ENCODE results near the gene MADD. TPM values are rescaled to one million over a fixed set of nuclear protein-coding genes. Genes with fewer than 3 reads are reported as not detected.

MADD gene
- total RNA-seq, 3 donors from 2014 or later (not counting 1 experiment from before 2014, with no cell fraction given) = 333 to 383 (median 335) TPM

- Mint-ChIP-seq H3K27me3 (ENCODE audit: low read depth in 2 of 2) (no peaks in the 10 kb centered on the region), H3K4me3 (no peak overlapping the region), H3K4me1 (peaks cover 6 to 12% of the 10 kb centered on the region in 2 donors), H3K27ac (peak overlapping the region; percentile 56 to 59), H3K9me3 (no peaks in the 10 kb centered on the region), H3K36me3 (no peaks in the 10 kb centered on the region)
- Histone ChIP-seq H3K27ac (ENCODE audit: low read length) (no peak overlapping the region), H3K27me3 (ENCODE audit: control insufficient read depth, insufficient read depth, low read length) (no peaks in the 10 kb centered on the region), H3K9me3 (ENCODE audit: control insufficient read depth, insufficient read depth, low read length) (no peaks in the 10 kb centered on the region), H3K4me1 (ENCODE audit: control insufficient read depth, insufficient read depth, low read length) (no peaks in the 10 kb centered on the region), H3K4me3 (ENCODE audit: low read length) (no peak overlapping the region), H3K36me3 (ENCODE audit: control insufficient read depth, insufficient read depth, low read length) (peaks cover 17% of the 10 kb centered on the region)
- TF ChIP-seq CTCF (IDR thresholded peaks at IDR 0.05) = no peak
- ATAC-seq (peak; percentile 73 to 87 (median 77)), DNase-seq (no peak)
- intact Hi-C loops (cut with micrococcal nuclease) = no loop called here
- 82% methylated on average over 7 of the region's 7 CpGs for WGBS (ENCODE audit: insufficient coverage)
Observed at GRCh38 chr11:47225552-47226400, 44.2 kb upstream of the MADD start.

- Histone ChIP-seq H3K4me1 (ENCODE audit: control insufficient read depth, insufficient read depth, low read length) (peaks cover 2% of the 10 kb centered on the region), H3K27me3 (ENCODE audit: control insufficient read depth, insufficient read depth, low read length) (no peaks in the 10 kb centered on the region), H3K36me3 (ENCODE audit: control insufficient read depth, insufficient read depth, low read length) (peaks cover 8% of the 10 kb centered on the region), H3K27ac (ENCODE audit: low read length) (no peak overlapping the region), H3K4me3 (ENCODE audit: low read length) (no peak overlapping the region), H3K9me3 (ENCODE audit: control insufficient read depth, insufficient read depth, low read length) (no peaks in the 10 kb centered on the region)
- H3K27me3 Mint-ChIP-seq (ENCODE audit: low read depth in 2 of 2) = no peaks in the 10 kb centered on the region
- no peak for TF ChIP-seq CTCF (IDR thresholded peaks at IDR 0.05)
- 92% methylated on average over 8 of the region's 8 CpGs for WGBS (ENCODE audit: insufficient coverage)
- no peak overlapping the region for H3K4me3 Mint-ChIP-seq
- intact Hi-C loops (cut with micrococcal nuclease) = no loop called here
- no peak overlapping the region for H3K27ac Mint-ChIP-seq
- no peaks in the 10 kb centered on the region for H3K36me3 Mint-ChIP-seq
- H3K9me3 Mint-ChIP-seq = no peaks in the 10 kb centered on the region
- ATAC-seq (no peak), DNase-seq (no peak)
- H3K4me1 Mint-ChIP-seq = peaks cover 6 to 12% of the 10 kb centered on the region in 2 donors
Observed at GRCh38 chr11:47229161-47229560, 40.8 kb upstream of the MADD start.

DNA sequence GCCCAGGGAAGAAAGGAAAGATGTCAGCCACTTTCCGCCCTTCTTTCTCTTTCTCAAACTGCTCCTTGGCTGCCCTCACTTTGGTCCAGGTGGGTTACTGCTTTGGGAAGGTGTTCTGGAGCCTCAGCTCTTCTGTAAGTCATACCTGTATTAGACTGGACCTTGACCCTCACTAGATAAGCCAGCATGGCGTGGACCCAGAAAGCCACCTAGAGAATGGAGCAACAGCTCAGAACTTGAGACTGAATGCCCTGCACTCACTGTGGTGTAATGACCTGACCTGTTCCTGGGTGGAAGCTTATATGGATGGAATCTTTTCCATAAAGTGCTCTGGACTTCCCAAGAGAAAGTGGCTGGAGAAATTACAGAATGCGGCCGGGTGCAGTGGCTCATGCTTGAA lies 36.9 kb upstream of the MADD start:
- DNase-seq (peak in 1 of 2 donors; percentile 2), ATAC-seq (no peak)
- Mint-ChIP-seq H3K27ac (no peak overlapping the region), H3K4me3 (no peak overlapping the region), H3K4me1 (peaks cover 0 to 4% of the 10 kb centered on the region in 2 donors), H3K27me3 (ENCODE audit: low read depth in 2 of 2) (no peaks in the 10 kb centered on the region), H3K36me3 (no peaks in the 10 kb centered on the region), H3K9me3 (no peaks in the 10 kb centered on the region)
- intact Hi-C loops (cut with micrococcal nuclease) = no loop called here
- TF ChIP-seq CTCF (IDR thresholded peaks at IDR 0.05) = no peak
- WGBS (ENCODE audit: insufficient coverage) = 100% methylated on average over 3 of the region's 4 CpGs
- no peaks in the 10 kb centered on the region for H3K27me3 ChIP-seq (ENCODE audit: control insufficient read depth, insufficient read depth, low read length)
- peaks cover 10% of the 10 kb centered on the region for H3K36me3 ChIP-seq (ENCODE audit: control insufficient read depth, insufficient read depth, low read length)
- no peak overlapping the region for H3K4me3 ChIP-seq (ENCODE audit: low read length)
- H3K9me3 ChIP-seq (ENCODE audit: control insufficient read depth, insufficient read depth, low read length) = no peaks in the 10 kb centered on the region
- peaks cover 21% of the 10 kb centered on the region for H3K4me1 ChIP-seq (ENCODE audit: control insufficient read depth, insufficient read depth, low read length)
- no peak overlapping the region for H3K27ac ChIP-seq (ENCODE audit: low read length)
